ENCODE measurements around the gene EHMT1.

EHMT1 gene

DNA sequence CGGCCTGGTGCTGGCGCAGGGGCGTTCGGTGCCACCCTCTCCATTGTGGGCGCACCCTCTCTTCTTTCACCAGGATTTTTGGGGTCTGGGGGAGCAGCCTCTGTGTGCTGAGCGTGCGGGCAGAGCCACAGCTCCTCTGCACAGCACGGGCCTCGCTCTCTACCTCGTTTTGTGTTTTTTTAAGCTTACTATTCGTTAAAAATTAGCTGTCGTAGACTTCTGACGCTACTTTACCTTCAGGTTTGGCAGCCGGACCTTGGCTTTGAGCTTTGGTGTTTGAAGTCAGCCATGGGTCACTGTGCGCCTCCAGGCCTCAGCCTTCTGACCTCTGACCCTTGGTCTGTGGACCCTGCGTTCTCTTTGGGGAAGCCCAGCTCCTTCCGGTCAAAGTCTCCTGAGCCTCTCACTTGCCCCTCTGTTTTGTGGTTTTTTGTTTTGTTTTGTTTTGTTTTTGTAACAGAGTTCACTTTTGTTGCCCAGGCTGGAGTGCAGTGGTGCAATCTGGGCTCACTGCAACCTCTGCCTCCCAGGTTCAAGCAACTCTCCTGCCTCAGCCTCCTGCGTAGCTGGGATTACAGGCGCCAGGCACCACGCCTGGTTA, 170.6 kb downstream of the EHMT1 start:
- TF ChIP-seq, protein P1, sequence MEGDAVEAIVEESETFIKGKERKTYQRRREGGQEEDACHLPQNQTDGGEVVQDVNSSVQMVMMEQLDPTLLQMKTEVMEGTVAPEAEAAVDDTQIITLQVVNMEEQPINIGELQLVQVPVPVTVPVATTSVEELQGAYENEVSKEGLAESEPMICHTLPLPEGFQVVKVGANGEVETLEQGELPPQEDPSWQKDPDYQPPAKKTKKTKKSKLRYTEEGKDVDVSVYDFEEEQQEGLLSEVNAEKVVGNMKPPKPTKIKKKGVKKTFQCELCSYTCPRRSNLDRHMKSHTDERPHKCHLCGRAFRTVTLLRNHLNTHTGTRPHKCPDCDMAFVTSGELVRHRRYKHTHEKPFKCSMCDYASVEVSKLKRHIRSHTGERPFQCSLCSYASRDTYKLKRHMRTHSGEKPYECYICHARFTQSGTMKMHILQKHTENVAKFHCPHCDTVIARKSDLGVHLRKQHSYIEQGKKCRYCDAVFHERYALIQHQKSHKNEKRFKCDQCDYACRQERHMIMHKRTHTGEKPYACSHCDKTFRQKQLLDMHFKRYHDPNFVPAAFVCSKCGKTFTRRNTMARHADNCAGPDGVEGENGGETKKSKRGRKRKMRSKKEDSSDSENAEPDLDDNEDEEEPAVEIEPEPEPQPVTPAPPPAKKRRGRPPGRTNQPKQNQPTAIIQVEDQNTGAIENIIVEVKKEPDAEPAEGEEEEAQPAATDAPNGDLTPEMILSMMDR (conservative IDR thresholded peaks at IDR 0.05; ENCODE audit: low read depth): no peak
- DNase-seq (ENCODE audit: low spot score): no peak
- POLR2A ChIA-PET (ENCODE audit: low non-redundant PET): interaction anchor here (0.6 kb wide), 1 partner anchor 103 kb away, joined by 4 read pairs; no protein-coding TSS in a partner anchor
- CTCF ChIA-PET: no interaction called here
- peak overlapping the region; percentile 12; the same call in 1 of the 2 replicates for H3K27ac ChIP-seq

GRCh38 chr9:137791947-137792346, 173.1 kb downstream of the EHMT1 start:
- ChIA-PET POLR2A (ENCODE audit: low non-redundant PET) (interaction anchor here (0.6 kb wide), 1 partner anchor 236 kb away, joined by 12 read pairs; no protein-coding TSS in a partner anchor), CTCF (interaction anchor here (0.6 kb wide), 1 partner anchor 62 kb away, joined by 5 read pairs; no protein-coding TSS in a partner anchor)
- no peak overlapping the region for H3K27ac ChIP-seq
- TF ChIP-seq, protein P1 (conservative IDR thresholded peaks at IDR 0.05; ENCODE audit: low read depth): no peak
- no peak for DNase-seq (ENCODE audit: low spot score)

DNA sequence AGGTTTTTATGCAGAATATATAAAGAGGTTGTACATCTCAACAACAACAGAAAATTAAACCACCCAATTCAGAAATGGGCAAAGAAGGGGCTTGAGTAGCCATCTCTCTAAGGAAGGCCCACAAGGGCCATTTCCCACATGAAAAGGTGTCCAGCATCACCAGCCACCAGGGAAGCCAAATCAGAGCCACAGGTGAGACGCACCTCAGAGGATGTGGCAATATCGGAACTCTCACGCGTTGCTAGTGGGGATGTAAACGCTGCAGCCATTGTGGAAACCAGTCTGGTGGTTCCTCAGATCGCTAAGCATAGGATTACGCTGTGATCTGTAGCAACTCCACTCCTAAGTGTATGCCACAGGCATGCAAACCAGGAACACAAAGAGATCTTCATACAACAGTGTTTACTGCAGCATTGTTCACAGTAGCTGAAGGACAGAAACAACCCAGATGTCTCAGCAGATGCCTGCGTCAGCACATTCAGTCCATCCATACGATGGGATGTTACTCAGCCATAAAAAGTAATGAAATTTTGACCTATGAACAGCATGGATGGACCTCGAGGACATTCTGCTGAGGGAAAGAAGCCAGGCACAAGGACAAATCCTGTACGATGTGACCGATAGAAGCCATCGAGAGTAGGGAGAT, 174.5 kb downstream of the EHMT1 start:
- no peak for DNase-seq (ENCODE audit: low spot score)
- CTCF ChIA-PET: interaction anchor here (0.7 kb wide), 1 partner anchor 211 kb away, joined by 3 read pairs; no protein-coding TSS in a partner anchor
- no peak overlapping the region for H3K27ac ChIP-seq
- TF ChIP-seq, protein P1 (conservative IDR thresholded peaks at IDR 0.05; ENCODE audit: low read depth): no peak
- POLR2A ChIA-PET (ENCODE audit: low non-redundant PET): no interaction called here

GRCh38 chr9:137795156-137795666, 176.4 kb downstream of the EHMT1 start:
- ChIA-PET CTCF (interaction anchor here (0.9 kb wide), 1 partner anchor 122 kb away, joined by 3 read pairs; no protein-coding TSS in a partner anchor), POLR2A (ENCODE audit: low non-redundant PET) (no interaction called here)
- H3K27ac ChIP-seq: no peak overlapping the region
- DNase-seq (ENCODE audit: low spot score): no peak
- TF ChIP-seq, protein P1 (conservative IDR thresholded peaks at IDR 0.05; ENCODE audit: low read depth): no peak

DNA sequence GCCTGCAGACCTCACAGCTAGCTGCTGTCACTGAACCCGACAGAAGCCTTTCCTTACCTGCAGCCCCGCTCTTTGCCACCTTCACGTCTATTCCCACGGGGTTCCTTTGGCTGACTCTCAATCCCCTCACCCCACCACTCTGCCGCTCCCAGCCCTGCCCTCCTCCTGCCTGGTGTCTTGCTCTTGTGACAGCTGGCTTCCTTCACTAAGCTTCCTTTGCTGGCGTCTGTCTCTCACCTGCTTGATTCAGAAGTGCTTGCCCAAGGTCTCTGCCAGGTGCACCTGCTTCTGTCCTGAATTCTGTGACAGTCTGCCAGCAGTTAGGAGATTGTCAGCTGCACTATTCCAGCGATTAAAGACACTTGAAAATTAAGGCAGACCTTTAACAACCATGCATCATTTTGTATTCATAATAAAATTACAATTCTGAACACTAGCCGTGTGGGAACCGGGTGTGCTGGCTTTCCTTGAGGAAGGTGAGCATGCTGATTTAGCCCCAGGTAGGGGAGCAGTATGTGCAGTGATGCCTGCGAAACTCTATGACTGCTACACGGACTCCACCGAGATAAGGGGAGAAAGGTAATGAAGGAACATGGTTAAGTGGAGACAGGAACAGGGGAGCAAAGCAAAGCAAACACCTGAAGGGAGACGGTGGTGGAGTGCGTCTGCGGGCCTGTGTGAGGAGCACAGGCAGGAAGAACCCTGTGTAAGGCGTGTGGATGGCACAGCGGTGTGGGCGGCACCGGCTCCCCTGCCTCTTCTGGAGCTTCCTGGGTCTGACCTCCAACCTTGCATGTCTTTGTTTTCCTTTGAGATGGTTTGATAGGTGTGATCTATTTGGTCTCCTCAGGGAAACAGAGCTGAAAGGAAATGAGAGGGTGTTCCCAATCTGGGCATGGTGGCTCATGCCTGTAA, 178.7 kb downstream of the EHMT1 start:
- DNase-seq (ENCODE audit: low spot score): no peak
- ChIA-PET POLR2A (ENCODE audit: low non-redundant PET) (no interaction called here), CTCF (no interaction called here)
- TF ChIP-seq, protein P1 (conservative IDR thresholded peaks at IDR 0.05; ENCODE audit: low read depth): no peak
- H3K27ac ChIP-seq: no peak overlapping the region

- TF ChIP-seq, protein P1 (conservative IDR thresholded peaks at IDR 0.05; ENCODE audit: low read depth): no peak
- ChIA-PET POLR2A (ENCODE audit: low non-redundant PET) (no interaction called here), CTCF (no interaction called here)
- no peak for DNase-seq (ENCODE audit: low spot score)
- no peak overlapping the region for H3K27ac ChIP-seq
These were observed 179.3 kb downstream of the EHMT1 start for GRCh38 chr9:137798142-137798541.

Data from RWPE1 (cell line).